ENCODE measurements around the gene SYNC. TPM values are rescaled to one million over a fixed set of nuclear protein-coding genes. Genes with fewer than 3 reads are reported as not detected.

Gene SYNC
- total and polyA plus RNA-seq, 9 of the 15 experiments (the other 6 are each of a cell fraction or from before 2014, with no cell fraction given): 0.49 to 1.1 (median 0.87) TPM

DNA sequence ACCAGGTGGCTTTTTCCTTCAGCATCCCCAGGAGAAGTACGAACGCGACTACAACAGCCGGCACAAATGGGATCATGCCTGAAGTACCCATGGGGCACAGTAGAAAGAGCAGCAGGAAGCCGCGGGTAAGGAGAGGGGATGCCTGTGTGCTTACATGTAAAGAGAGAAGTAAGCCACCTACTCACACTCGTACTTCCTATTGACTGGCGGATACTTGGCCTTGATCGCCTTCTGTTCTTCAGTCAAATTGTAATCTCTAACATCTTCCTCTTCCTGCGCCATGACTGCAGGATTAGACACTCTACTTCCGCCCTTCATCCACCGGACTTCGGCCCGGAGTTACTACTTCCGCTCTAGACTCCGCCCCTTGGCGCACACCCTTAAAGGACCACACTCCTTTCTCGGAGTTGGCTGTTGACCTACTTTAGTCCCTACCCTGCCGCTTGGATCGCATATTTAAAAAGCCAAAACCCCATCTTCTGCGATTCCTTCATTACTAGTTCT is 52.3 kb downstream of the SYNC start, which contains the start of gene ZBTB8OS (continued):
- TF ChIP-seq THRA (IDR thresholded peaks at IDR 0.05) (no peak), STAT5B (CRISPR knock-in tag; IDR thresholded peaks at IDR 0.05) (no peak), ZNF639 (CRISPR knock-in tag; conservative IDR thresholded peaks at IDR 0.05 in 1 of 2, IDR thresholded peaks at IDR 0.05 in 1 of 2) (no peak), LCOR (CRISPR knock-in tag; IDR thresholded peaks at IDR 0.05) (no peak), CHD7 (IDR thresholded peaks at IDR 0.05; ENCODE audit: low read depth, low read length) (no peak), OTX1 (CRISPR knock-in tag; IDR thresholded peaks at IDR 0.05) (no peak), NONO (IDR thresholded peaks at IDR 0.05; ENCODE audit: low read depth in 2 of 2, low read length in 1 of 2) (no peak; a peak in 2 of 4 replicates)

Data from K562 (cell line).